HG02852 (cell line): ENCODE measurements around the gene RAB40C.

Source experiments
- ATAC-seq: cut with Tn5 transposase; IDR thresholded peaks from one replicate; pipeline ENCODE4 v1.9.1; 2021; ENCODE audit warnings: mild to moderate bottlenecking, moderate library complexity; ENCODE audit not compliant: unreplicated experiment

Gene RAB40C

DNA sequence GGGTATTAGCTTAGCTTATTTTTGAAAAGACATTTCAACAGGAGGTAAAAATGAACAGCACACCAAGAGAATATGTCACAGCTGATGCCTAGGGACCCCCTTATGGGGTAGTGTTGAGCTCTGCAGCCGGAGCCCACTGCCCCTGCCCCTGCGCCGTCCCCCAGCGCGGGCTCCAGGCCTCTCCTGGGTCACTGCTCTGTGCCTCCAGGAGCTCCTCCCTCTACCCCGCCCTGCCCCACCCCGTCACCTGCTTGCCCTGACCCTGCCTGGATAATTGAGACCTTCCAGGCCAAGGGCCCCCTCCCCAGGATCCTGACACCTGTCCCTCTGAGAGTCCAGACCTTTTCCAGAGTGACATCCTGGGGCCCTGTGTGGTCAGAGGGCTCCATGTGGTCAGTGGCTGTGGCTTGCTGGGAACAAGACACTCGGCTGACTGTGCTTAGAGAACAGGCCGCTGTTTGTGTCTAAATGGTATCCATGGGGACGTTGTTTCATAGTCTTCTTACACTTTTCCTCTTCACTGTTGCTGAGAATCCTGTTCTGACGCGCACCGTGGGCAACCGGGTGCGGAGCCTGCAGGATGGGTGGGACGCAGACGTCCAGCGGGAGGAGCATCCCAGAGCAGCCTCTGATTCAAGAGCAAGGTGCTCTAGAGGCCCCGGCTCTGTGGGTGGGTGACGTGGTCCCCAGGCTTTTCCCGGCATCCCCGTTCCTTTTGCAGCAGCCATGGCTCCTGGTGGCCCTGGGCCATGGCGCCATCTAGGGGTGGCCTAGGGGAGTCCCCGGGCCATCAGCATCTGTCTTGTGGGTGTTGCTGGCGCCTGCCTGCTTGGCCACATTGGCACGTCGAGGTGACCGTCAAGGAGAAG lies 20.9 kb downstream of the RAB40C start:
- ATAC-seq = no peak

DNA sequence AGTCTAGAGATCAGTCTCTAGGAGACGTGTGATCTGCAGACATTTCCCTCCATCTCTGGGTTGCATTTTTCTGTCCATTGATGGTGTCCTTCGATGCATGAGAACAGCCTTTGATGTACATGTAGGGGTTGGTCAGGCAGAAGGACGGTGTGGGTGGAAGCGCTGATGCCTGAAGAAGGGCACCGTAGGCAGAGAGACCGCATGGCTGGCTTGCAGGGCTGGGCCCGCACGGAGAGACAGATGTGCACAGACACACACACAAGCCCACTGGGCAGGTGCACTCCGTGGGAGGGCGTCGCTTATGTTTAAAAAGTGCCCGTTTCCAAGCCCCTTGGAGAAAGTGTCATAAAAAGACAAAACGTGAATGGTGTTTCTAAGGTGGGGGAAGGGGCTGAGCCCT lies 25.3 kb downstream of the RAB40C start:
- ATAC-seq = no peak

DNA sequence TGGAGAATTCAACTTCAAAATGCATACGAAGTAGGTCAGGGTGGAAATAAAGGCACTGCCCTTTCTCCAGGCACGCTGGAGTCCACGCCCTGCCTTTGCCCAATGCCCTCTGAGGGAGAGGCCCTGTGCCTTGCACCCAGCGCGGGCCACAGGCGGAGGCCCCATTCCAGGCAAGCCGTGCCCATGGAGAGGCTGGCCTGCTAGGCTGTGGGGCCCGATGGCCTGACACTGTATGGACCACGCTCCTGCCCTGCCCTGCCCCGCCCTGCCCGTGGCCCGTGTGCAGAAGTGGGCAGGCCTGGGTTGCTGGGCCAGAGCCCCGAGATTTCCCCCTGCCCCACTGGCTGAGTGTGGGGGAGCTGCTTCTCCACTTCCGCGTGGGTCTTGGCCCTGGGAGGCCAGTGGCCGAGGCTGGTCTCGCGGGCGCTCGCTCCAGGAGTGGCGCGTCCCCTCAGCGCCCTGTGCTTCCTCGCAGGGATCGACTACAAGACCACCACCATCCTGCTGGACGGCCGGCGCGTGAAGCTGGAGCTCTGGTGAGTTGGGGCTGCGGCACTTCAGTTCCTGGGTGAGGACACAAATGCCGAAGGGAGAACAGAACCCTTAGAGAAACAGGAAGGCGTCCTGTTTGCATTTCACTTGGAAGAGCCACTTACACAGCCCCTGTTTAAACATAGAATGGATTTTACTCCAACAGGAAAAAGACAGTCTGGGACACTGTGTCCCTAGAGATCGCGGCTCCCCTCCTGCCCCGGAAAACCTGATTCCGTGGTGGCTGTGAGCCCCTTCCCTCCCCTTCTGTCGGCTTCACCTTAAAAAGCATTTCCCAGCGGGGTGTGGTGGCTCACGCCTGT lies 27.1 kb downstream of the RAB40C start:
- no peak for ATAC-seq

DNA sequence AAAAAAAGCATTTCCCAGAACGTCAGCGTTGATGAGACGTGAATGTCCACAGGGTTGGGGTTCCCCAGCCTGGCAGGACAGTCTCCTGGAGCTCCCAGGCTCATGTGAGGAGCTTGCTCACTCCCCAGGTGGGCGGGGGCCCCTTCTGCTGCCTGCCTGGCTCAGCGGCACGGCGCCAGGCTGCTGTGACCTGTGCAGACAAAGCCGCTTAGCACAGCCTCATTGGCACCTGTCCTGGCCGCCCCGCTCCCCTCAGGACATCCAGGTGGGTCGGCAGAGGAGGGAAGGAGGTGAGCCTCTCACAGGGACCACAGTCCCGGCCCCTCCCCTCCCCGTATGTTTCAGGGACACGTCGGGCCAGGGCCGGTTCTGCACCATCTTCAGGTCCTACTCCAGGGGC lies 28.0 kb downstream of the RAB40C start:
- ATAC-seq = no peak

DNA sequence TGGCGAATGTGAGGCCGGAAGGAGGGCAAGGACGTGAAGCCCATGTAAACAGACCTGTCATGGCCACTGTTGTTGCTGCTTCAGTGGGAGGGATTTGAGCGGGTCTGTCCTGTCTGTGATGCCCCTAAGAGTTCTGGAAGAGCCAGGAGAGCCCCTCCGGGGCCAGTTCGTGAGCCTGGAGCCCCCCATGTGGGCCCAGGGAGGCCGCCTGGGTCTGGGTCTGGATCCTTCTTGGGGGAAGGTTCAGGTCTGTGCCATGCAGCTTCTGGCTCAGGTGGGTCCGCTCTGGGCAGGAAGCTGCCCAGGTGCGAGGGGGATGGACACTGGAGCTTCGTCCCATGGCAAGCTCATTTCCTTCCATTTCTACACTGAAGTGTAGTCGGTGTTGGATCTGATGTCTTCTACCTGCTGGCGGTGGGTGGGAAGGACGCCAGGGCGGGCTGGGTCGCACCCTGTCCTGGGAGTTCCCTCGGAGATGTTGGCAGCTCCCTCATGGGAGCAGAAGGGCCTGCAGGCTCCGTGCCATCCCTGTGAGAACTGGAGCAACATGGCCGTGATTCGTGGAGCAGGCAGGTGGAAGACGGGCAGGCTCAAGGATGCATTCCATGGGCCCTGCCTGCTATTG lies 29.7 kb downstream of the RAB40C start:
- no peak for ATAC-seq

DNA sequence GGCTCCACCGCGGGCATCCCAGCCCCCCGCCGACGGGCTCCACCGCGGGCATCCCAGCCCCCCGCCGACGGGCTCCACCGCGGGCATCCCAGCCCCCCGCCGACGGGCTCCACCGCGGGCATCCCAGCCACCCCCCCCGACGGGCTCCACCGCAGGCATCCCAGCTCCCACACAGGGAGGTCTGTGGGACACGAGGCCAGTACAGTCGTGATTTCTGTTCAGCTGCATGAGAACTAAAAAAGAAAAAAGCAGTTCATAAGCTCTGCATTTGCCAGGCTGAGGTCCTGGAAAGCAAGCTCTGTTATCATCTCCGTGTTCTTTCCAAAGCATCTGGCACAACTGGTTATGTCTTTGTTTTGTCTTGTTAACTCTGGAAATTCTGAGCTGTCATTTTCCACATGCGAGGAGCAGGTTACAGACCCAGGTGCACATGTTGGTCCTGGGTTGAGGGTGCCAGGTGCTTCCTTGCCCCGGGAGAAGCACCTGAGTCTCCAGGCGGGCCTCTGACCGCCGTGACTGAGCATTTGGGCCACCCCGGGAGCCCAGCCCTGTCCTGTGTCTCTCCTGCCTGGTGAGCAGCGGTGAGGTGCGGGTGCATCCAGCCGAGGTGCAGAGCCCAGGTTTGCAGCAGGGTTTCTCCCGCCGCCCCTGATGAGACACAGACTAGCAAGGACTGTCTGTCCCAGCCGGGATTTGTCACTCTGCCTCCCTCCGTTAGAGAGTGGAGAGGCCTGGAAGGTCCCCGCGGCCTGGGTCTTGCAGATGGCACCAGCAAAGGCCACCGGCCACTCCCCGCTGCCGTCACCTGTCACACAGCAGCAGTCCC lies 31.0 kb downstream of the RAB40C start:
- no peak for ATAC-seq

DNA sequence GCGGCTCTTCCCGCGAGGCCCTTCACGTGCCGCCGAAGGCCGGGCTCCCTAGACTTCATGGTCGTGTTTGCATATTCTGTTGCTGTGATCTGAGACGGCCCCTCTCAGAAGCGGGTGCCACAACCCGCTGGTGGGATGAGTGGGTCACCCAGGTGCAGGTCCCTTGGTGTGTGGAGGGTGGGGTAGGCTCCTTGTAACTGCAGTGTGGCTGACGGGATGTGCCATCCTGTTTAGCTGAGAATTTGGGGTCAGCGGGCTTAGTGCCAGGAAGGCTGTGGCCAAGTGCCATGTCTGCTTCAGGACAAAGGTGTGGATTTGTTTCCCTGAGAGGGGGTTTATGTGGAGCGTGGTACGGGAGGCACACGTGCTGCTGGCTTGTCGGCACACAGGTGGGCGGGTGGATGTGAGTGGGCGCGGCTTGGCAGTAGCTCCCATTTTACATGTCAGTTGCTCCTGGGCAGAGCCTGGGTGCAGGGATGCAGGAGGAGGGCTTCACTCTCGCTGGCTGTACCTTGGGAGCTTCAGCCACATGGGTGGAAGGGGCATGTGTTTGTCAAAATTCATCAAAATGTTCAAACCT lies 31.8 kb downstream of the RAB40C start:
- ATAC-seq = no peak

DNA sequence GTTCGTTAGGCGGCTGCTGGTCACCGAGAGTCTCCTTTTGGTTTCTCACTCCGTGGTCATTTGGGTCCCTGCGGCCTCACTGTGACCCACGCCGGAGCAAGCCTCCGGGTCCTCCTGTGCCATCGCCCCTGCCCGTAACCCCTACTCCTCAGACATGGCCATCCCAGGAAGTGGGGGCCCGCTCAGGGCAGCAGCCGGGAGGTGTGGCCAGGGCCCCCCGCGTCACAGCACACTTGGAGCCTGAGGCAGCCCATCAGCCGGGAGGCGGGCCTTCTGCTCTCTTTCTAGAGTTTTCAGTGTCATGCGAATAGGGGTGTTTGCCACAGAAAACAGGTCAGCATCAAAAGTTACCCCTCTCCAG lies 33.0 kb downstream of the RAB40C start:
- no peak for ATAC-seq

DNA sequence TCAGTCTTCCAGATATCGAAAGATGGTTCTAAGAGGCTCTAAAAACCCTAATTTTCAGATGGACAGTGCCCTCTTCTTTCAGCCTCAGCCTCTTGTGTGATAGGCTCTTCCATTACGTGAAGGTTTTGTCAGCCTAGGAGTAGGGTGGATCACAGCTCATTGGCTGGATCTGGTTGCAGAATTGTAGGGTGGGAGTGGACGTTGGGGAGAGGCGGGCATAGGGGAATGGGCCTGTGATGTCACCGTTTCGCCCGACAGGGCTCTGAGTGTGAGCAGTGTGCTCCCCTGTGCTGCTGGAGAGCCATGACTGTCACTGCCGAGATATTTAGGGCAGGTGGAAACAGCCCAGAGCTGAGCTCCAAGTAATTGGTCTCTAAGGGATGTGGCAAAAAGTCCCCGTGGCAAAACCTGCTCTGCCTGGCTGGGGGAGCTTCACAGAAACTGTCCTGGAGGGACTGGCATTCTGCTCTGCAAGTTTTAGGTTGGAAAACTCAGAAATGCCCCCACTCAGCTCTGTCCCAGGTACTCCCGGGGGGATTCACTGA lies 34.7 kb downstream of the RAB40C start:
- ATAC-seq = no peak

DNA sequence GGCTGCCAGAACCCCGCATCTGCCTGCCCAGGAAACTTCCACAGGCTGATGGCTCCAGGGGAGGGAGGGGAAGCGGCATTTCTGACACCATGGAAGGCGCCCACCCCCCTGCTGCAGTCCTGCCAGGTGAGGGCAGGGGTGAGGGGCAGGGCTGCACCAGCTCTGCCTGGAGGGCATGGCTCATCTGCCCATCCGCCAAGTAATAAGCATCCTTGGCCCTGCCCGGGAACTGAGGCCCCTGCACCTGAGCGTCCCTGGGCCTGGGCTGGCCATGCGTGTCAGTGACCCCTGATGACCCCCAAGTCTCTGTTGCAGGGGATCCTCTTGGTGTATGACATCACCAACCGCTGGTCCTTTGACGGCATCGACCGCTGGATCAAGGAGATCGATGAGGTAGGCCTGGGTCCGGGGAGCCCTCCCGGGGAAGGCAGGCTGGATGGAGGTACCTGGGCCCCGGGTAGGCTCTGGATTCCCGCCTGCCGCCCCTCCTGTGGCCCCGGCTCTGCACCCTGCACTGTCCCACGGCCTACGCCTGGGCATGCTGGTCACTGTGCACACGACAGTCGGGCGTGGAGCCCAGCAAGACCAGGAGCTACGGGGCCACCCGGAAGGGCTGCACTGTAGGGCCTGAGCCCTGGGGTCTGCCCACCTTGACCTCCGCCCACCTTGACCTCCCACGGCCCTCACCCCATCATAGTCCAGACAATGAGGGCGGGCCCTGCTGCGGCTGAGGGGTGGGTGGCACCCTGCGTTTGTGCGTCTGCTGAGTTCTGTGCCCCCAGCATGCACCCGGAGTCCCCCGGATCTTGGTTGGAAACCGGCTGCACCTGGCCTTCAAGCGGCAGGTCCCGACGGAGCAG lies 35.5 kb downstream of the RAB40C start:
- no peak for ATAC-seq

DNA sequence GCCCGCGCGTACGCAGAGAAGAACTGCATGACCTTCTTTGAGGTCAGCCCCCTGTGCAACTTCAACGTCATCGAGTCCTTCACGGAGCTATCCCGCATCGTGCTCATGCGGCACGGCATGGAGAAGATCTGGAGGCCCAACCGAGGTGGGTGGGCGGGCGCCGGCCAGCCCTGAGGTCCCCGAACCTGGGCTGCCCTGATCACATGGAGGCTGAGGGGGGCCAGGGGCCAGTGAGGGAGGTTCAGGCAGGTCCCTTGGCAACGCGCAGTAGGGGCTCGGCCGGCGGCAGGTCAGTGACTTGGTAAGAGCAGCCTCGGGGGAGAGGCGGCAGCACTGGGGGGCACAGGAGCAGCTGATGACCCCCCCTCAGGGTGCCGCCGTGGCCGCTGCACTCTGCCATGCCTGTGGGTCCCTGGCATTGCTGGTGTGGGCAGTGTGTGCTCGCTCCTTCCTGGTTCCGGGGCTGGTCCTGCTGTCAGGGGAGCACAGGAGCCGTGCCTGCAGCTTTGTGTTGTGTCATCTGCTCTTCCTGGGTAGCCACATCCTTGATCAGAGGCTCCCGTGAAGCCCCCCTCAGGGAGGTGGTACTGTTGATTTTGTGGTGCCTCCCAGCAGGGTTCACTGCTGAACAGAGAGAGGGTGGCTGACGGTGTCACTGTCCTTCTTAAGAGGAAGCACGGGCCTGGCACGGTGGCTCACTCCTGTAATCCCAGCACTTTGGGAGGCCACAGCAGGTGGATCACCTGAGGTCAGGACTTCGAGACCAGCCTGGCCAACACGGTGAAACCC lies 36.3 kb downstream of the RAB40C start:
- no peak for ATAC-seq

DNA sequence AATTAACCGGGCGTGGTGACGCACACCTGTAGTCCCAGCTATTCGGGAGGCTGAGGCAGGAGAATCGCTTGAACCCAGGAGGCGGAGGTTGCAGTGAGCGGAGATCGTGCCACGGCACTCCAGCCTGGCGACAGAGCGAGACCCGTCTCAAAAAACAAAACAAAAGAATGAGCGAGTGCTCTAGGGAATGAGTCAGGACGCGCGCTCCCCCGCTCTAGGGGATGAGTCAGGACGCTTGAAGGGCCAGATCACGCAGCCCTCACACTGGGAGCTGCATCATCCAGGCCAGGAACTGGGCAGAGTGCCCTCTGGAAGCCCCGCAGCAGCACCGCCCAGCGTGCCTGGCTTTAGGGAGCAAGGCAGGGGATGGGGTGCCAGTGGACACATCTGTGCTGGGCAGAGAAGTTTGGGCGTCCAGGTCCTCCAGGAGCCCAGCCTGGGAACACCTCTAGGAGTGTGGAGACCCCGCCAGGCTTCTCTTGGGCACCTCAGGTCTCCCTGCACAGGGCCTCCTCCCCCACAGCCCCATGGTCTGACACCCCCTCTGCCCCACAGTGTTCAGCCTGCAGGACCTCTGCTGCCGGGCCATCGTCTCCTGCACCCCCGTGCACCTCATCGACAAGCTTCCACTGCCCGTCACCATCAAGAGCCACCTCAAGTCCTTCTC lies 37.1 kb downstream of the RAB40C start:
- ATAC-seq = no peak

DNA sequence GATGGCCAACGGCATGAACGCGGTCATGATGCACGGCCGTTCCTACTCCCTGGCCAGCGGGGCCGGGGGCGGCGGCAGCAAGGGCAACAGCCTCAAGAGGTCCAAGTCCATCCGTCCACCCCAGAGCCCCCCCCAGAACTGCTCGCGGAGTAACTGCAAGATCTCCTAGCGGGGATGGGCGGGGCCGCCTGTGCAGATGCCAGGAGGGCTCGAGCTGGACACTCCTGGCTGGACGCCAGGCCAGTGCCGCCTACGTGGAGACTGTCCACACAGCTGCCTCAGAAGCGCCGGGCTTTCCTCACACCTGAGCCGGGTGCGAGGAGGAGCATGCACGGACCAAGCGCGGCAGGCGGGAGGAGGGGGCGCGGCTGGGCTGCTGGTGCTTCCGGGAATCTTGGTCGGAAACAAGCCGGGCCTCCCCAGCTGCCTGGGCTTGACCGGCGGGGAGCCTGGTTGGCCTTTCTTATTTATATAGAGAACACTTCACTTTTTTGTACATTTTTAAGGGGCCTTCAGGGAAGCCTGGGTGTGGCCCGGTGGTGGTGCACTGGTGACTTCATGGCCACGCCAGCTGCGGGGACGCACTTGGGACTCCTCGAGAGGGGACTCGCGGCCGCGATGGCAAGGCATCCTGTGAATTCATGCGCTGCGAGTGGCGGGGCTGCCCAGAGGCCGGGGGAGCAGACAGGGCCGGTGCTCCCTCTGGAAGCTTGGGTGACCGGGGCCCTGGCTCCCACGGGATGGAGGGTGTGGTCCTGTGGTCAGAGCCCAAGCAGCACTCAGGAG lies 37.8 kb downstream of the RAB40C start:
- ATAC-seq = no peak

DNA sequence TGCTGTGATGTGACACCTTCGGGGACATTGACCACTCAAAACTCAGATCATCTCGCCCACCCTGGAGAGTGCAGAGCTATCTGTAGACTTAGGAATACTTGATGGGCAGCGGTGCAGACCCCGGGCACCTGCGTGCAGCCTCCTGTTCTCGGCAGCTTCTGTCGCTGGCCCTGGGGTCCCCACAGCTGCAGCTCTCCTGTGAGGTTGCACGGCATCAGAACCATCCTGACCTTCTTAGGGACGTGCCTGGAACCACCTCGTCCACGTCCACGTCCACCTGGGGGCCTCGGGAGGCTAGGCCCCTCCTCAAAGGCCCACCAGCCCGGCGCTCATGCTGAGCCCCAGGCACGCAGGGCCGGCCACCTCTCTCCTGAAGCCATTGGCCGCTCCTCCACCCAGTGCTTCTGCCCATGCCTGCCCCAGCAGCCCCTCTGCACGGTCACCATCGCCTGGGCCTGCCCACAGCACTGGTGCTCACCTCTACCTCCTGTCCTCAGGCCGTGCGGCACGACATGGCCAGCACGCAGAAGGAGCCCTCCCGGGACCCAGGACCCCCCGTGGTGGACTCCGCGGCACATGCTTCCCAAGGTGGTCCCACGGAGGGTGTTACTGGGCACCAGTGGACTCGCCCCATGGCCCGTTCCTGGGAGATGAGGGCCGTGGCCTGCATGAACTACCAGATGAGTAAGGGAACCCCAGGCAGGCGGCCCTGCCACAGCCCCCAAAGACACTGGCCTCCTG lies 38.6 kb downstream of the RAB40C start:
- no peak for ATAC-seq

DNA sequence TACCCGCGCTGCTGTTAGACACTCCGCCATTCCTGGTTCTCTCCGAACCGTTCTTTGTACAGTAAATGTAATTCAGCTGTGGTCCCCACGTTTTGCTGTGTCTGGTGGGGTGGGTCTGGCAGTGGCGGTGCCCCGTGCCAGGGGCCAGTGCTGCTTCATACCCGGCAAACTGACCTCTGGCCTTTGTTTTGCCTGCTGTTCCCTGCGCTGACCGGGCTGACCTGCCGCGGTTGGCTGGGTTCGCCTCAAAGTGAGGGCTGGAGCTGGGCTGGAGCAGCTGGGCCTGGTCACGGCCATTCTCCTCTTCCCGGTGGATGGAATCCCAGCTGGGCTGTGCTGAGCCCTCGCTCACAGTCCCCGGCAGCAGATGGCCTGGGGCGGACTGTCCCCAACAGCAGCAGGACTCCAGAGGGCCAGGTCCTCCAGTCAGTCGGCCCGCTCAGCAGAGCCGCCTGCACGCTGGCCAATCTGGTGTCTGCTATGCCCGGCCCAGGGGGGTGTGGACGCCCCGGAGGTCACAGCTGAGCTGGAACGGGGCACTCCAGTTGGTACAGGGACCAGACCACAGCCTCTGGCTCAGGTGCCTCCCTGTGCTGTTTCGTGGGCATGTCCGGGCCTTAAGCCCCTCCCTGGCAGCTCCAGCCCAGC lies 39.4 kb downstream of the RAB40C start:
- no peak for ATAC-seq

DNA sequence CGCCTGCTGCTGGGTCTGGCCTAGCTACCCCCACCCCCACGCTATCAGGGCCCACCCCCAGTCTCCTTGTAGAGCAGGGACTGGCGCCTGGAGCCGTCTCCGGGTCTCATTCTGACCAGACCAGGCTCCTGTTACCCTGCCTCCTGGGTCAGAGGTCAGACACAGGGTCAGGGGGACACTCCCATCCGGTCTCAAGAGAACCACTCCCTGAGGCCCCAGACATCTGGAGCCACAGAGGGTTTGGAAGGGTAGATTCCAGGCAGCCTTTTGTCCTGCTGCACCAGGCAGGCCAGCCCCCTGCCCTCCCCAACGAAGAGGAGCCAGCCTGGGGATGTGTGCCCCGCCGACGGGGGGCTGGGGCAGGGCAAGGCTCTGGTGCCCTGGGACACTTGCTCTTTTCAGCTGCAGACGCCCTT lies 40.0 kb downstream of the RAB40C start:
- ATAC-seq = no peak
